HG03565 (cell line): Measurements from ENCODE around the gene PLK3.
A peak's percentile ranks its signal among the peaks of the same experiment; 100 is the strongest.
"Not testable (repeated sequence)": the region's sequence is repeated elsewhere in the genome, so short reads cannot be mapped to it uniquely, and the experiment has no call there.

Experiments used
- ATAC-seq: cut with Tn5 transposase; IDR thresholded peaks from one replicate; pipeline ENCODE4 v1.9.1; 2021; ENCODE audit warnings: mild to moderate bottlenecking, moderate library complexity; ENCODE audit not compliant: unreplicated experiment

PLK3 gene

GRCh38 chr1:44799770-44800584, at the start of gene PLK3:
TSS of gene PLK3 (plus strand) at chr1:44800377. CDS start at chr1:44800464, 87 bp downstream.
- ATAC-seq: peak; percentile 69

- no peak for ATAC-seq
These were observed 42.8 kb upstream of the PLK3 start for GRCh38 chr1:44757420-44757819.

GRCh38 chr1:44759077-44759476, 41.1 kb upstream of the PLK3 start:
- ATAC-seq: no peak

GRCh38 chr1:44760876-44761275, 39.3 kb upstream of the PLK3 start:
- no peak for ATAC-seq

GRCh38 chr1:44766421-44766820, 33.8 kb upstream of the PLK3 start:
- ATAC-seq: not testable (repeated sequence)

- ATAC-seq: peak; percentile 63
These were observed 24.9 kb upstream of the PLK3 start, which contains the start of gene RPS8 for GRCh38 chr1:44775078-44775929. TSS of gene RPS8 (plus strand) at chr1:44775540. CDS start at chr1:44775597, 57 bp downstream.

GRCh38 chr1:44775930-44776729, 24.0 kb upstream of the PLK3 start:
- ATAC-seq: no peak

- no peak for ATAC-seq
These were observed 23.5 kb upstream of the PLK3 start for GRCh38 chr1:44776730-44777068.

- ATAC-seq: no peak
These were observed 22.6 kb upstream of the PLK3 start for GRCh38 chr1:44777547-44777946.

- no peak for ATAC-seq
These were observed 22.1 kb upstream of the PLK3 start for GRCh38 chr1:44777969-44778635.

GRCh38 chr1:44778705-44779576, 21.2 kb upstream of the PLK3 start:
- ATAC-seq: no peak

- ATAC-seq: no peak
These were observed 19.5 kb upstream of the PLK3 start for GRCh38 chr1:44780583-44781121.

GRCh38 chr1:44783697-44784093, 16.5 kb upstream of the PLK3 start:
- no peak for ATAC-seq

GRCh38 chr1:44784094-44785028, 15.8 kb upstream of the PLK3 start:
- no peak for ATAC-seq

GRCh38 chr1:44785029-44785380, 15.2 kb upstream of the PLK3 start:
- no peak for ATAC-seq

GRCh38 chr1:44785501-44786137, 14.6 kb upstream of the PLK3 start:
- no peak for ATAC-seq

GRCh38 chr1:44786138-44786840, 13.9 kb upstream of the PLK3 start:
- ATAC-seq: peak; percentile 35
